ENCODE results near the gene ICAM5. TPM values are rescaled to one million over a fixed set of nuclear protein-coding genes. Genes with fewer than 3 reads are reported as not detected.
"Not testable (repeated sequence)": the region's sequence is repeated elsewhere in the genome, so short reads cannot be mapped to it uniquely, and the experiment has no call there.

ICAM5 gene, protein sequence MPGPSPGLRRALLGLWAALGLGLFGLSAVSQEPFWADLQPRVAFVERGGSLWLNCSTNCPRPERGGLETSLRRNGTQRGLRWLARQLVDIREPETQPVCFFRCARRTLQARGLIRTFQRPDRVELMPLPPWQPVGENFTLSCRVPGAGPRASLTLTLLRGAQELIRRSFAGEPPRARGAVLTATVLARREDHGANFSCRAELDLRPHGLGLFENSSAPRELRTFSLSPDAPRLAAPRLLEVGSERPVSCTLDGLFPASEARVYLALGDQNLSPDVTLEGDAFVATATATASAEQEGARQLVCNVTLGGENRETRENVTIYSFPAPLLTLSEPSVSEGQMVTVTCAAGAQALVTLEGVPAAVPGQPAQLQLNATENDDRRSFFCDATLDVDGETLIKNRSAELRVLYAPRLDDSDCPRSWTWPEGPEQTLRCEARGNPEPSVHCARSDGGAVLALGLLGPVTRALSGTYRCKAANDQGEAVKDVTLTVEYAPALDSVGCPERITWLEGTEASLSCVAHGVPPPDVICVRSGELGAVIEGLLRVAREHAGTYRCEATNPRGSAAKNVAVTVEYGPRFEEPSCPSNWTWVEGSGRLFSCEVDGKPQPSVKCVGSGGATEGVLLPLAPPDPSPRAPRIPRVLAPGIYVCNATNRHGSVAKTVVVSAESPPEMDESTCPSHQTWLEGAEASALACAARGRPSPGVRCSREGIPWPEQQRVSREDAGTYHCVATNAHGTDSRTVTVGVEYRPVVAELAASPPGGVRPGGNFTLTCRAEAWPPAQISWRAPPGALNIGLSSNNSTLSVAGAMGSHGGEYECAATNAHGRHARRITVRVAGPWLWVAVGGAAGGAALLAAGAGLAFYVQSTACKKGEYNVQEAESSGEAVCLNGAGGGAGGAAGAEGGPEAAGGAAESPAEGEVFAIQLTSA
- polyA plus RNA-seq (2012; ENCODE audit: missing spikeins), result 3.2 TPM

DNA sequence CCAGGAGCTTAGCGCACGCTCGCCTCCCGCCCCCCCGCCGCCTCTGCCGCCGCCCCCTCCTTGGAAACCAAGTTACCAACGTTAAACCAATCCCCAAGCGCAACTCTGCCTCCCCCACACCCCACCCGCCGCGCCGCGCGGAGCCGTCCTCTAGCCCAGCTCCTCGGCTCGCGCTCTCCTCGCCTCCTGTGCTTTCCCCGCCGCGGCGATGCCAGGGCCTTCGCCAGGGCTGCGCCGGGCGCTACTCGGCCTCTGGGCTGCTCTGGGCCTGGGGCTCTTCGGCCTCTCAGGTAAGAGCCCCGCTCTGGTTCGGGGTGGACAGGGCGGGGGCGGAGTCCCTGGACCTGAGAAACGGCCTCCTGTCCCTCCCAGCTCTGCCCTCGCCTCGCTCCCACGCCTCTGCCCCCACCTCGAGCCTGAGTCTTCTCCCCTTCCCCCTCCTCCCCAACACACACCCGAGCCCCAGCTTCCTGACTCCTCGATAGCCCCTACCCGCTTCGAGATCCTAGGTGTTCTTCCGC lies at the start of gene ICAM5:
TSS of gene ICAM5 (plus strand) at position 117 of the 521 bp plus-strand sequence. CDS start at position 209, 92 bp downstream.
- DNase-seq (ENCODE audit: insufficient read length) (no peak), FAIRE-seq (no peak)
- TF ChIP-seq POLR2AphosphoS5 (IDR thresholded peaks at IDR 0.05; ENCODE audit: low read depth, low read length), result no peak
- no peak for TF ChIP-seq POLR2A (IDR thresholded peaks at IDR 0.05; ENCODE audit: low read depth, low read length)
- TF ChIP-seq TAF1 (IDR thresholded peaks at IDR 0.05; ENCODE audit: borderline replicate concordance, low read depth, low read length), result no peak

DNA sequence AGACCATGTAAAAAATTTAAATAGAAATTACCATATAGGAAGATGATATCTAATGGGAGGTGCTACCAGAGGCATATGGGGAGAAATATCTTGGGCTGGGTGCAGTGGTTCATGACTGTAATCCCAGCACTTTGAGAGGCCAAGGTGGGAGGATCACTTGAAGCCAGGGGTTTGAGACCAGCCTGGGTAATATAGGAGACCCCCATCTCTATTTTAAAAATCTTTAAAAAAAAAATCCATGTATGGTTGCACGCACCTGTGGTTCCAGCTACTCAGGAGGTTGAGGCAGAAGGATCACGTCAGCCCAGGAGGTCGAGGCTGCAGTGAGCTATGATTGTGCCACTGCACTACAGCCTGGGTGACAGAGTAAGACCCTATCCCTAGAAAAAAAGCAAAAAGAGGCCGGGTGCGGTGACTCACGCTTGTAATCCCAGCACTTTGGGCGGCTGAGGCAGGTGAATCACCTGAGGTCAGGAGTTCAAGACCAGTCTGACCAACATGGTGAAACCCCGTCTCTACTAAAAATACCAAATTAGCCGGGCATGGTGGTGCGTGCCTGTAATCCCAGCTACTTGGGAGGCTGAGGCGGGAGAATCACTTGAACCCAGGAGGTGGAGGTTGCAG lies 47.8 kb upstream of the ICAM5 start:
- DNase-seq (ENCODE audit: insufficient read length); FAIRE-seq: not testable (repeated sequence)

DNA sequence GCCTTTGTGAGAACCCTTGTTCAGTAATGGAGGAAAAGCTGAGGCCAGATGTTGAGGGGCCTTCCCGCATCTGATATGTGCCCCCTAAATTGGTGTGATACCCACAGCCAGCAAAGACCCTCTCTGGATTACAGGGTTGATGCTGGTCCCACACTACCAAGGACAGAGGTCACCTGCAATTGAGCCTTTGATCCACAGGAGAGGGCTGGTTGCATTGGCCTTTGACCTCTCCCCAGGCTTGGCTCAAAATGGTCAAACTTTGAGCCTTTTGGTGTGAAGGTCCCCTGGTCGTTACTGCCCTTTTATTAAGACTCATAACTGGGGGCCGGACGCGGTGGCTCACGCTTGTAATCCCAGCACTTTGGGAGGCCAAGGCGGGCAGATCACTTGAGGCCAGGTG lies 46.1 kb upstream of the ICAM5 start:
- DNase-seq (ENCODE audit: insufficient read length) (no peak), FAIRE-seq (no peak)
- TF ChIP-seq TAF1 (IDR thresholded peaks at IDR 0.05; ENCODE audit: borderline replicate concordance, low read depth, low read length) (no peak), POLR2AphosphoS5 (IDR thresholded peaks at IDR 0.05; ENCODE audit: low read depth, low read length) (no peak), POLR2A (IDR thresholded peaks at IDR 0.05; ENCODE audit: low read depth, low read length) (no peak)

DNA sequence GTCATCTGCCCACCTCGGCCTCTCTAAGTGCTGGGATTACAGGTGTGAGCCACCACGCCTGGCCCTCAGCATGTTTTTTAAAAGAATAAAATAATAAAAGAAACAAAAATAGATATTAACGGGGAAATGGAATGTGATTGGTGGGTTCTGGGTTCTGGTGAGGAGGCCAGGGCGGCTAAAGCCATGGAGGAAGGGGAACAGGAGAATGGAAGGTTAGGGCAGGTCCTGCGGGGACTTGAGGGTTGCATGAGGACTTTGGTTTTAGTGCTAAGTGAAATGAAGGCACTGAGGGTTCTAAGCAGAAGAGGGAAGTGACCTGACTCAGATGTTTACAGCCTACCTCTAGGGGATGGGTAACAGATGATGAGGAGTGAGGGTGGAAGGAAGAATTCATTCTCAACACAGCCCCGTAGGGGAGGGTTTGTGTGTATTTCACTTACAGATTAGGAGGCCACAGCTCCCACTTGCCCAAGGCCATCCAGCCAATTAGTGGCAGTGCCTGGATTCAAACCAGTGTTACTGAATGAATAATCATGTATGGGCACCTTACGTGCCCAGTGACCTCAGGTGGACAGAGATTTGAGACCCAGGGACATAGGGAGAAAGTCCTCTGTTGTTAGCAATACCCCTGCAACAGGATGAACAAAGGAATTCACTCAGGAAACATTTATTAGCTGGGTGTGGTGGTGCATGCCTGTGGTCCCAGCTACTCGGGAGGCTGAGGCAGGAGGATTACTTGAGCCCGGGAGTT lies 44.4 kb upstream of the ICAM5 start:
- FAIRE-seq, result peak; percentile 89
- TF ChIP-seq POLR2A (IDR thresholded peaks at IDR 0.05; ENCODE audit: low read depth, low read length) (no peak), POLR2AphosphoS5 (IDR thresholded peaks at IDR 0.05; ENCODE audit: low read depth, low read length) (no peak)
- DNase-seq (ENCODE audit: insufficient read length), result no peak

DNA sequence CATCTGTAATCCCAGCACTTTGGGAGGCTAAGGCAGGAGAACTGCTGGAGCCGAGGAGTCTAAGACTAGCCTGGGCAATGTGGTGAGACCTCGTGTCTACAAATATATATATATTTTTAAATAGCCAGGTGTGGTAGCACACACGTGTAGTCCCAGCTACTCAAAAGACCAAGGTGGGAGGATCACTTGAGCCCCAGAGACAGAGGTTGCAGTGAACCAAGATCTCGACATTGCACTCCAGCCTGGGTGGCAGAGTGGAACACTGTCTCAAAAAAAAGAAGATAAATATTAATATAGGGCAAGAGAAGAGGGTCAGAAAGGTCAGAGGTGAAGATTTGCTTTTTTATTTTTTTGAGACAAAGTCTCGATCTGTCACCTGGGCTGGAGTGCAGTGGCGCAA lies 43.2 kb upstream of the ICAM5 start:
- TF ChIP-seq TAF1 (IDR thresholded peaks at IDR 0.05; ENCODE audit: borderline replicate concordance, low read depth, low read length) (no peak), POLR2AphosphoS5 (IDR thresholded peaks at IDR 0.05; ENCODE audit: low read depth, low read length) (no peak), POLR2A (IDR thresholded peaks at IDR 0.05; ENCODE audit: low read depth, low read length) (no peak)
- no peak for FAIRE-seq
- no peak for DNase-seq (ENCODE audit: insufficient read length)

DNA sequence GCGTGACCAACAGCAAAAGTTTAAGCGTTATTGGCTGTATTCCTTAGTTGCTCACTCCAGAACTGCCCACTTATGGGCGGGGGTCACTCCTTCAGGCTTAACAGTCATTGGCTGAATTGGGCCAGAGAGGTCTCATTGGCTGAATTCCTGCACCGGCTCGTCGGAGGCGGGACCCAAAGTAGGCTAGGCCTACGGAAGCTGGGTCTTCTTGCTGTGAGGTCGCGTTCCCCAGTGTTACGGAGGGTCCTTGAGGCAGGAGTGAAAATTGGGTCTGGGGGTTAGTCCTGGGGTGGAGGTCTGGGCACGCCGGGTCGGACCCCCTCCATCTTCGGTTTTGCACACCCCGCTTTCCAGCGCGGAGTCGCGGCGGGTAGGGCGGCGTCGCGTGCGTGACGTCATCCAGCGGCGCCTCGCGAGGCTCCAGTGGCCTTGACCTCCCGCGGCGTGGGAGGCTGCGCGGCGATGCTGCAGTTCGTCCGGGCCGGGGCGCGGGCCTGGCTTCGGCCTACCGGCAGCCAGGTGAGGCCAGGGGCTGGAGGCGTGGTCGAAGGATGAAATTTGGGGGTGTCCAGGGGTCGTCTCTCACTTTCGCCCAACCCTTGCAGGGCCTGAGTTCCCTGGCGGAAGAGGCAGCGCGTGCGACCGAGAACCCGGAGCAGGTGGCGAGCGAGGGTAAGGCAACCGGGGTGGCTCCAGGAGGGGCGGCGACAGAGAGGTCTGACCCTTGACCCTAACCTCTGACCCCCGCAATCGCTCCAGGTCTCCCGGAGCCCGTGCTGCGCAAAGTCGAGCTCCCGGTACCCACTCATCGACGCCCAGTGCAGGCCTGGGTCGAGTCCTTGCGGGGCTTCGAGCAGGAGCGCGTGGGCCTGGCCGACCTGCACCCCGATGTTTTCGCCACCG lies 37.7 kb upstream of the ICAM5 start, which contains the start of gene MRPL4:
TSS of gene MRPL4 (plus strand) at position 423 of the 903 bp plus-strand sequence. CDS start at position 463, 40 bp downstream.
- FAIRE-seq, result peak; percentile 98
- TF ChIP-seq POLR2A (IDR thresholded peaks at IDR 0.05; ENCODE audit: low read depth, low read length) (peak; percentile 86), TAF1 (IDR thresholded peaks at IDR 0.05; ENCODE audit: borderline replicate concordance, low read depth, low read length) (peak; percentile 54; the same call in 1 of the 2 replicates), POLR2AphosphoS5 (IDR thresholded peaks at IDR 0.05; ENCODE audit: low read depth, low read length) (peak; percentile 76)
- peak; percentile 91 for DNase-seq (ENCODE audit: insufficient read length)

DNA sequence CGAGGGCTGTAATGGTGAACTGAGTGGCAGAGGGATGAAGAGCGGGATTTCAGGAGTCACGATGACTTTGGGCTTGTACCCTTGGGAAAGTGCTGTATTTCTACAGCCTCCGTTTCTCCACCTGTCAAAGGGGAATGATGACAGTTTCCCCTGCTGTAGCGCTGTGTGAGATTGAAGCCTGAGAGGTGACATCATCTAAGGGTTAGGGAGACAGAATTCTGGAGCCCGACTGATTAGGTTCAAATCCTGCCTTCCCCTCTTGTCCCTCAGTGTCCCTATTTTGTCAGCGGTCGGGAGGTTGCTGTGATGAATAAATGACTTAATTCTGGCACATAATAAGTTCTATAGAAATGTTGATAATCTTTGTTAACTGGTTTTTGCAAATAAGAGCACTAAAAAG lies 37.0 kb upstream of the ICAM5 start:
- DNase-seq (ENCODE audit: insufficient read length) (no peak), FAIRE-seq (no peak)
- TF ChIP-seq POLR2AphosphoS5 (IDR thresholded peaks at IDR 0.05; ENCODE audit: low read depth, low read length) (no peak), POLR2A (IDR thresholded peaks at IDR 0.05; ENCODE audit: low read depth, low read length) (no peak), TAF1 (IDR thresholded peaks at IDR 0.05; ENCODE audit: borderline replicate concordance, low read depth, low read length) (no peak)

DNA sequence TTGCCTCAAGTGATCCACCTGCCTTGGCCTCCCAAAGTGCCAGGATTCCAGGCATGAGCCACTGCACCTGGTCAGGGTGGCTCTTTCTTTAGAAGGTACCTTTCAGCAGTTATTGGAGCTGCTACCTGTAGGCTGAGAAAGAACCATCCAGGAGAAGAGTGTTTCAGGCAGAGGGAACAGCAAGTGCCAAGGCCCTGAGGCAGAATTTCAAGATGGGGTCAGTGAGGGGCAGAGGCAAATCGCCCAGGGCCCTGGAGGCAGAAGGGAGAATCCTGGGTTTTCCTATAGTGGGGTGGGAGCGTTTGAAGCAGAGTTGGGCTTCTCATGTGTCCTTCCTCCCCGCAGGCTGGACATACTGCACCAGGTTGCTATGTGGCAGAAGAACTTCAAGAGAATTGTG lies 35.5 kb upstream of the ICAM5 start:
- FAIRE-seq, result no peak
- DNase-seq (ENCODE audit: insufficient read length), result no peak
- no peak for TF ChIP-seq TAF1 (IDR thresholded peaks at IDR 0.05; ENCODE audit: borderline replicate concordance, low read depth, low read length)
- no peak for TF ChIP-seq POLR2AphosphoS5 (IDR thresholded peaks at IDR 0.05; ENCODE audit: low read depth, low read length)

DNA sequence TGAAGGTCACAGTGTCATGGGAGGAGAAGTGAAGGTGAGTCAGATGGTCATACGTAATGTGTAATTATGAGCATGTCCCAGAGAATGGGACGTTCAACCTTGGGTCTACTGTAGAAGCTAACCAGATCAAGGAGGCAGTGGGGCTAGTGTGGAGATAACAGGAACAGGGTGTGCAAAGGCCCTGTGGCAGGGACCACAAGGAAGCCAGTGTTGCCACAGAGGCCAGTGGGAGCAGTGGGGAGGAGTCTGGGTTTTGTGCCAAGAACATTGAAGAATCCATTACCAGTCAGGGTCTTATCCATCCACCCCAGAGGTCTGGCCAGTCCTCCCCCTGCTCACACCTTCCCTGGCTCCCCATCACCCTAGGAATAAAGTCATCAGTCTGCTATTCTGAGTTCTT lies 34.4 kb upstream of the ICAM5 start:
- no peak for DNase-seq (ENCODE audit: insufficient read length)
- no peak for FAIRE-seq
- TF ChIP-seq POLR2A (IDR thresholded peaks at IDR 0.05; ENCODE audit: low read depth, low read length) (no peak), TAF1 (IDR thresholded peaks at IDR 0.05; ENCODE audit: borderline replicate concordance, low read depth, low read length) (no peak), POLR2AphosphoS5 (IDR thresholded peaks at IDR 0.05; ENCODE audit: low read depth, low read length) (no peak; the same call in 1 of the 2 replicates)

DNA sequence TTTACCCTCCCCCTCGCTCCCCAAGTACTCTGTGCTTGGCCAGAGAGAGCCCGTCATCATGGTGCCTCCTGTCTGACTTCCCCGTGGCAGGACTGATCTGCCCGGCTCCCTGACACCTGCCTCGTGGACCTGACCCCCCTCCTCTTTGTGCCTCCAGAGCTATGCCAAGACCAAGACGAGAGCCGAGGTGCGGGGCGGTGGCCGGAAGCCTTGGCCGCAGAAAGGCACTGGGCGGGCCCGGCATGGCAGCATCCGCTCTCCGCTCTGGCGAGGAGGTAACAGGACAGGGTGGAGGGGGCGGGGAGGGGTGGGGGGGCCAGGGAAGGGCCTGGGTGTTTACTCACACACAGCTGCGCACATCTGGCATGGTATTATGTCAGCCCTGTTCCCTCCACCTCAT lies 33.2 kb upstream of the ICAM5 start:
- TF ChIP-seq POLR2AphosphoS5 (IDR thresholded peaks at IDR 0.05; ENCODE audit: low read depth, low read length), result no peak
- TF ChIP-seq POLR2A (IDR thresholded peaks at IDR 0.05; ENCODE audit: low read depth, low read length), result no peak
- TF ChIP-seq TAF1 (IDR thresholded peaks at IDR 0.05; ENCODE audit: borderline replicate concordance, low read depth, low read length), result no peak
- FAIRE-seq (no peak), DNase-seq (ENCODE audit: insufficient read length) (no peak)
